A549 treated with DMSO at 1 μM for 4 hours (cell line): ENCODE data around the gene ABI3BP. TPM values are rescaled to one million over a fixed set of nuclear protein-coding genes. Genes with fewer than 3 reads are reported as not detected.

Experiments used
- total RNA-seq: library from RNA; stranded (reverse); fragments of 200-300 nt; extraction: Qiagen RNA extraction; gene quantifications from 5 replicates; pipeline ENCODE4 v1.2.3, GENCODE V29; 2022; ENCODE audit warnings: low read depth

The ABI3BP gene, protein sequence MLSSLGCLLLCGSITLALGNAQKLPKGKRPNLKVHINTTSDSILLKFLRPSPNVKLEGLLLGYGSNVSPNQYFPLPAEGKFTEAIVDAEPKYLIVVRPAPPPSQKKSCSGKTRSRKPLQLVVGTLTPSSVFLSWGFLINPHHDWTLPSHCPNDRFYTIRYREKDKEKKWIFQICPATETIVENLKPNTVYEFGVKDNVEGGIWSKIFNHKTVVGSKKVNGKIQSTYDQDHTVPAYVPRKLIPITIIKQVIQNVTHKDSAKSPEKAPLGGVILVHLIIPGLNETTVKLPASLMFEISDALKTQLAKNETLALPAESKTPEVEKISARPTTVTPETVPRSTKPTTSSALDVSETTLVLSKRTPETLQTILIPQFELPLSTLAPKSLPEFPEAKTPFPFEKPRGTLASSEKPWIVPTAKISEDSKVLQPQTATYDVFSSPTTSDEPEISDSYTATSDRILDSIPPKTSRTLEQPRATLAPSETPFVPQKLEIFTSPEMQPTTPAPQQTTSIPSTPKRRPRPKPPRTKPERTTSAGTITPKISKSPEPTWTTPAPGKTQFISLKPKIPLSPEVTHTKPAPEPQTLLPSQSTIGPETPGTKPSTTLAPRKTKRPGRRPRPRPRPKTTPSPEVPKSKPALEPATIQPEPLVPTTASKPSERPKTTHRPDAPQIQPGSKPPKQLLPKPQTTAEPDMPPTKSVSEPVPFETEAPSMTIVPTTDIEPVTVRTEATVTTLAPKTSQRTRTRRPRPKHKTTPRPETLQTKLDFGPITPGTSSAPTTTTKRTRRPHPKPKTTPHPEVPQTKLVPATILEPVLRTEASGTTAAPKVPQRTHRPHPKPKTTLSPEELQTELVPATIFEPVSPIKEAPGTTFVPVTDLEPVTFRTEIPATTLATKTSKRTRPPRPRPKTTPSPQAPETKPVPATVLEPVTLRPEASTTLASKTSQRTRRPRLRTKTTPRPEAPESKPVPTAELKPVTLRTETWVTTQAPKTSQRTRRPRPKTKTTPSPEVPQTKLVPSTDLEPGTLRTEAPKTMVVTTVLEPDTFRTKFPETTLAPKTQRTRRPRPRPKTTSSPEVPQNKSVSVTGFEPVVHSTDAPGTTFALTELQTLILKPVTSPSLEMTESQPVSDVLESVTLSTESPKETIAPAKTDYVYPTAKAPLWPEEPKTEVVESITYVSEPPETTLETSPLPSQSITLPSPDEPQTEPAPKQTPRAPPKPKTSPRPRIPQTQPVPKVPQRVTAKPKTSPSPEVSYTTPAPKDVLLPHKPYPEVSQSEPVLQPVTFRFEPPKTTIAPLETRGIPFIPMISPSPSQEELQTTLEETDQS (N-terminal part only)
- total RNA-seq = 1.0 to 4.1 TPM (median 1.7 TPM) in 5 replicates

DNA sequence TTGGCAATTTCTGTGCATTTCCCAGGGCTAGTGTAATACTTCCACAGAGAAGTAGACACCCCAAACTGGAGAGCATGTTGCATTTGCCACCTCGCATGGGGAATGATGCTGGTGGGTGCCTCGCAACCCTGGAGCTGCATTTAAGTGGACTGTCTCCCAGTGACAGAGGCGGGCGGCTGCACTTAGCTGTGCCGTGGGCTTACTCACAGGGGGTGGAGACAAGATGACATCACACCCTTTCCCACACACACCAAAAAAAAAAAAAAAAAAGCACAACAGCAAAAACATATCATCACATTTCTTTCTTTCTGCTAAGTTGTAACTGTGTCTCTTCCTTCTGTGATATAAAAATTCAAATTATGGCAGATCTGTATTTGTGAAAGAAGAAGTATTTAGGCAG is at the start of gene ABI3BP:
Gene ABI3BP, minus strand, starts transcription at position 113 of the 400 bp plus-strand sequence. Its CDS starts 37 bp downstream, at position 76.

DNA sequence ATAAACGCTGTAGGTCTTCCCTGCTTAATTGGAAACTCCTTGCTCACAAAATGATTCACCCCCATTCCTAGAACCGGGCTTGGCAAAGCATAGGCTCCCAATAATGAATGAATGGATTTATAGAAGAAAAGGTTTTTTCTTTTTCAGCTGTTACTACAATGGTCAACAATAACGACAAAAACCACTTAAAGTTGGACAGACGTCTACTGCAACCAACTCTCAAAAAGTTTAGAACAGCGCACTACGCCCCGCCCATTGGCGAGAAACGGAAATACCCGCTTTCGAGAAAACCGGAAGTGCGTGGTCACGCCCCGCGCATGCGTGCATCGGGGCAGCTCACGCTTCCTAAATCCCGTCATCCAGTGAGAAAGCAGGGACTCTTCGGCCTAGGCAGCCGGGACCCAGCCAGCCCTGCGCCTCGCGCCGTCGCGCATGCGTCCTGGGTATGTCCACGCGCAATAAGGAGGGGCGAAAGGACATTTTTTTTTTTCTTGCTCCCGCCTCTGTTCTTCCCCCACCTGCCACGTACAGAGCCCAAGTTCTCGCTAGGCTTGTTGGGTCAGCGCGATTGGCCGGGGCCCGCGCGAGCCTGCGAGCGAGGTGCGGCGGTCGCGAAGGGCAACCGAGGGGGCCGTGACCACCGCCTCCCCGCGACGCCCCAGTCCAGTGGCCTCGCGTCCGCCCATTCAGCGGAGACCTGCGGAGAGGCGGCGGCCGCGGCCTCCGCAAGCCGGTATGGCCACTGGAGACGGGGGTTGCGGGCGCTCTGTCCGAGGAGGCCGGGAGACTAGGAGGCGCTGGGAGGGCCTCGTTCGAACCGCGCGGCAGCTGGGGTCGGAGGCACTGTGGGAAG is 284.0 kb downstream of the ABI3BP start, which contains the start of gene TFG:
Gene TFG, plus strand, starts transcription at position 506 of the 853 bp plus-strand sequence. CDS start 4,192 bp downstream, outside the sequence.

